GM23338 (cell line): ENCODE data around the gene GSAP. TPM values are rescaled to one million over a fixed set of nuclear protein-coding genes. Genes with fewer than 3 reads are reported as not detected.

Experiments
- ATAC-seq: fragments of 200-7000 bp; cut with Tn5 transposase; 3 replicates; pipeline ENCODE4 v1.9.1; 2020
- DNase-seq: peaks from one replicate; pipeline ENCODE4 v3.0.0-alpha.2; 2015; ENCODE audit warnings: low spot score
- H2AFZ ChIP-seq: fragments of 200-600 bp; sonication (generic); 2 replicates; pipeline ENCODE4 v1.8.0; 2016; ENCODE audit warnings: antibody characterized with exemption, mild to moderate bottlenecking, moderate library complexity
- H3F3A ChIP-seq: fragments of 200-600 bp; sonication (generic); replicated peaks from 2 replicates; pipeline ENCODE4 v1.8.0; 2017; ENCODE audit warnings: antibody characterized with exemption, mixed run types, low read depth
- H3K27ac ChIP-seq: fragments of 200-600 bp; sonication (generic); 2 replicates; pipeline ENCODE4 v1.6.1; 2016; ENCODE audit warnings: low read depth
- H3K27me3 ChIP-seq: fragments of 200-600 bp; sonication (generic); 2 replicates; pipeline ENCODE4 v1.8.0; 2016; ENCODE audit warnings: mild to moderate bottlenecking, mixed run types, moderate library complexity; ENCODE audit not compliant: insufficient read depth
- H3K36me3 ChIP-seq: fragments of 200-600 bp; sonication (generic); 2 replicates; pipeline ENCODE4 v1.8.0; 2016; ENCODE audit warnings: mild to moderate bottlenecking; ENCODE audit not compliant: insufficient read depth
- H3K4me1 ChIP-seq: fragments of 200-600 bp; sonication (generic); 2 replicates; pipeline ENCODE4 v1.8.0; 2016; ENCODE audit warnings: mild to moderate bottlenecking, moderate library complexity; ENCODE audit not compliant: insufficient read depth
- H3K4me2 ChIP-seq: fragments of 200-600 bp; sonication (generic); 2 replicates; pipeline ENCODE4 v1.7.1; 2017; ENCODE audit warnings: mixed run types
- H3K4me3 ChIP-seq: fragments of 200-600 bp; sonication (generic); 2 replicates; pipeline ENCODE4 v1.6.1; 2016; ENCODE audit warnings: mixed run types
- H3K79me2 ChIP-seq: fragments of 200-600 bp; sonication (generic); replicated peaks from 2 replicates; pipeline ENCODE4 v1.8.0; 2017; ENCODE audit warnings: mild to moderate bottlenecking; ENCODE audit not compliant: insufficient read depth
- H3K9me2 ChIP-seq: fragments of 200-600 bp; sonication (generic); 2 replicates; pipeline ENCODE4 v1.8.0; 2017; ENCODE audit not compliant: insufficient read depth
- H4K20me1 ChIP-seq: fragments of 200-600 bp; sonication (generic); replicated peaks from 2 replicates; pipeline ENCODE4 v1.8.0; 2017; ENCODE audit warnings: mild to moderate bottlenecking; ENCODE audit not compliant: insufficient read depth
- H3K27ac Mint-ChIP-seq: 2 replicates; pipeline ENCODE4 v1.8.0; 2020; ENCODE audit warnings: inconsistent platforms, mild to moderate bottlenecking, moderate library complexity, mixed read lengths
- H3K27me3 Mint-ChIP-seq: 3 replicates; pipeline ENCODE4 v1.8.0; 2022; ENCODE audit warnings: low read depth, mild to moderate bottlenecking, moderate library complexity, mixed read lengths, inconsistent platforms; ENCODE audit not compliant: insufficient read depth, poor library complexity
- H3K36me3 Mint-ChIP-seq: 3 replicates; pipeline ENCODE4 v1.8.0; 2021; ENCODE audit warnings: low read depth, mild to moderate bottlenecking, inconsistent platforms, moderate library complexity, mixed read lengths
- H3K4me1 Mint-ChIP-seq: 3 replicates; pipeline ENCODE4 v1.8.0; 2020; ENCODE audit warnings: mild to moderate bottlenecking, inconsistent platforms, mixed read lengths
- H3K4me3 Mint-ChIP-seq: 3 replicates; pipeline ENCODE4 v1.8.0; 2021; ENCODE audit warnings: moderate library complexity, mild to moderate bottlenecking, inconsistent platforms, mixed read lengths
- H3K9me3 Mint-ChIP-seq: 3 replicates; pipeline ENCODE4 v1.8.0; 2020; ENCODE audit warnings: moderate library complexity, mild to moderate bottlenecking, inconsistent platforms, mixed read lengths
- EZH2 ChIP-seq: fragments of 200-600 bp; sonication (generic); IDR thresholded peaks from one replicate; pipeline ENCODE4 v1.8.0; 2017; ENCODE audit warnings: antibody characterized with exemption, mild to moderate bottlenecking, low read depth; ENCODE audit not compliant: unreplicated experiment
- JUNB ChIP-seq: IDR thresholded peaks from one replicate; pipeline ENCODE4 v1.6.1; 2016; ENCODE audit warnings: antibody characterized with exemption; ENCODE audit not compliant: unreplicated experiment
- NANOG ChIP-seq: IDR thresholded peaks from 2 replicates; pipeline ENCODE4 v1.6.1; 2016; ENCODE audit warnings: antibody characterized with exemption, borderline replicate concordance
- STAT1 ChIP-seq: IDR thresholded peaks from one replicate; pipeline ENCODE4 v1.6.1; 2016; ENCODE audit warnings: antibody characterized with exemption; ENCODE audit not compliant: unreplicated experiment
- ZNF114 ChIP-seq: fragments of 250-450 bp; sonication (Bioruptor Pico); IDR thresholded peaks from 2 replicates; pipeline ENCODE4 v1.5.0; 2020; ENCODE audit warnings: mild to moderate bottlenecking, moderate library complexity
- ZNF331 ChIP-seq: fragments of 250-450 bp; sonication (Bioruptor Pico); IDR thresholded peaks from 2 replicates; pipeline ENCODE4 v1.5.0; 2020; ENCODE audit warnings: low read depth, mild to moderate bottlenecking, moderate library complexity
- polyA plus RNA-seq: library from polyadenylated mRNA; unstranded; fragments of >200 nt; fragmentation: Nextera tagmentation; extraction: Ambion mirVana; gene quantifications from 2 replicates; pipeline ENCODE4 v1.2.1, GENCODE V29; 2016
- total RNA-seq: library from RNA; depleted of rRNA; stranded (reverse); fragments of >200 nt; shearing (Covaris generic); gene quantifications from 2 replicates; pipeline ENCODE4 v1.2.3, GENCODE V29; 2014
- TF ChIP-seq, protein P1 (sequence below): fragments of 250-450 bp; sonication (Bioruptor Pico); IDR thresholded peaks from 2 replicates; pipeline ENCODE4 v1.5.0; 2020; ENCODE audit warnings: mild to moderate bottlenecking, moderate library complexity
- TF ChIP-seq, protein P2 (sequence below): IDR thresholded peaks from one replicate; pipeline ENCODE4 v1.6.1; 2018; ENCODE audit warnings: antibody characterized with exemption; ENCODE audit not compliant: unreplicated experiment
- TF ChIP-seq, protein P3 (sequence below), 2 experiments: fragments of 200-600 bp in 1 of 2; sonication (generic) in 1 of 2; conservative IDR thresholded peaks; 2 replicates each; pipeline versions ENCODE4 v1.5.1 to v1.6.1; 2016 to 2017; ENCODE audit warnings: antibody characterized with exemption in 2 of 2, low read depth in 2 of 2, mild to moderate bottlenecking in 2 of 2, moderate library complexity in 1 of 2

GSAP gene
- total and polyA plus RNA-seq, 2 experiments from 2014 or later, result 0.63 to 1.1 TPM

DNA sequence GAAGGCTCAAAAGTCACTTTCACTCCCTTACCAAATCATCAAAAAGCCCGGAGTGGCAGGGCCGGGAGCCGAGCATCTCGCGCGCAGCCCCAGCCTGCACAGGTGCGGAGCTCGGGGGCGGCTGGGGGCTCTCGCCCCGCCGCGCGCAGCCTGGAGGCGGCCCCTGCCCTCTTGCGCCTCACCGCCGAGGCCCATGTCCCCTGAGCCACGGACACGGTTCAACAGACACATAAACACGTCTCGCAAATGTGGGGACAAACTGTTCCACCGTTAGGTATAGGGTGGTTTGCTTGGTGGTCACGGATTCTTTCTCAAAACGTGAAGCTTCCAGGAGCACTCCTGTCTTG lies 700 bp downstream of the GSAP start (continued):
- TF ChIP-seq, protein P1, sequence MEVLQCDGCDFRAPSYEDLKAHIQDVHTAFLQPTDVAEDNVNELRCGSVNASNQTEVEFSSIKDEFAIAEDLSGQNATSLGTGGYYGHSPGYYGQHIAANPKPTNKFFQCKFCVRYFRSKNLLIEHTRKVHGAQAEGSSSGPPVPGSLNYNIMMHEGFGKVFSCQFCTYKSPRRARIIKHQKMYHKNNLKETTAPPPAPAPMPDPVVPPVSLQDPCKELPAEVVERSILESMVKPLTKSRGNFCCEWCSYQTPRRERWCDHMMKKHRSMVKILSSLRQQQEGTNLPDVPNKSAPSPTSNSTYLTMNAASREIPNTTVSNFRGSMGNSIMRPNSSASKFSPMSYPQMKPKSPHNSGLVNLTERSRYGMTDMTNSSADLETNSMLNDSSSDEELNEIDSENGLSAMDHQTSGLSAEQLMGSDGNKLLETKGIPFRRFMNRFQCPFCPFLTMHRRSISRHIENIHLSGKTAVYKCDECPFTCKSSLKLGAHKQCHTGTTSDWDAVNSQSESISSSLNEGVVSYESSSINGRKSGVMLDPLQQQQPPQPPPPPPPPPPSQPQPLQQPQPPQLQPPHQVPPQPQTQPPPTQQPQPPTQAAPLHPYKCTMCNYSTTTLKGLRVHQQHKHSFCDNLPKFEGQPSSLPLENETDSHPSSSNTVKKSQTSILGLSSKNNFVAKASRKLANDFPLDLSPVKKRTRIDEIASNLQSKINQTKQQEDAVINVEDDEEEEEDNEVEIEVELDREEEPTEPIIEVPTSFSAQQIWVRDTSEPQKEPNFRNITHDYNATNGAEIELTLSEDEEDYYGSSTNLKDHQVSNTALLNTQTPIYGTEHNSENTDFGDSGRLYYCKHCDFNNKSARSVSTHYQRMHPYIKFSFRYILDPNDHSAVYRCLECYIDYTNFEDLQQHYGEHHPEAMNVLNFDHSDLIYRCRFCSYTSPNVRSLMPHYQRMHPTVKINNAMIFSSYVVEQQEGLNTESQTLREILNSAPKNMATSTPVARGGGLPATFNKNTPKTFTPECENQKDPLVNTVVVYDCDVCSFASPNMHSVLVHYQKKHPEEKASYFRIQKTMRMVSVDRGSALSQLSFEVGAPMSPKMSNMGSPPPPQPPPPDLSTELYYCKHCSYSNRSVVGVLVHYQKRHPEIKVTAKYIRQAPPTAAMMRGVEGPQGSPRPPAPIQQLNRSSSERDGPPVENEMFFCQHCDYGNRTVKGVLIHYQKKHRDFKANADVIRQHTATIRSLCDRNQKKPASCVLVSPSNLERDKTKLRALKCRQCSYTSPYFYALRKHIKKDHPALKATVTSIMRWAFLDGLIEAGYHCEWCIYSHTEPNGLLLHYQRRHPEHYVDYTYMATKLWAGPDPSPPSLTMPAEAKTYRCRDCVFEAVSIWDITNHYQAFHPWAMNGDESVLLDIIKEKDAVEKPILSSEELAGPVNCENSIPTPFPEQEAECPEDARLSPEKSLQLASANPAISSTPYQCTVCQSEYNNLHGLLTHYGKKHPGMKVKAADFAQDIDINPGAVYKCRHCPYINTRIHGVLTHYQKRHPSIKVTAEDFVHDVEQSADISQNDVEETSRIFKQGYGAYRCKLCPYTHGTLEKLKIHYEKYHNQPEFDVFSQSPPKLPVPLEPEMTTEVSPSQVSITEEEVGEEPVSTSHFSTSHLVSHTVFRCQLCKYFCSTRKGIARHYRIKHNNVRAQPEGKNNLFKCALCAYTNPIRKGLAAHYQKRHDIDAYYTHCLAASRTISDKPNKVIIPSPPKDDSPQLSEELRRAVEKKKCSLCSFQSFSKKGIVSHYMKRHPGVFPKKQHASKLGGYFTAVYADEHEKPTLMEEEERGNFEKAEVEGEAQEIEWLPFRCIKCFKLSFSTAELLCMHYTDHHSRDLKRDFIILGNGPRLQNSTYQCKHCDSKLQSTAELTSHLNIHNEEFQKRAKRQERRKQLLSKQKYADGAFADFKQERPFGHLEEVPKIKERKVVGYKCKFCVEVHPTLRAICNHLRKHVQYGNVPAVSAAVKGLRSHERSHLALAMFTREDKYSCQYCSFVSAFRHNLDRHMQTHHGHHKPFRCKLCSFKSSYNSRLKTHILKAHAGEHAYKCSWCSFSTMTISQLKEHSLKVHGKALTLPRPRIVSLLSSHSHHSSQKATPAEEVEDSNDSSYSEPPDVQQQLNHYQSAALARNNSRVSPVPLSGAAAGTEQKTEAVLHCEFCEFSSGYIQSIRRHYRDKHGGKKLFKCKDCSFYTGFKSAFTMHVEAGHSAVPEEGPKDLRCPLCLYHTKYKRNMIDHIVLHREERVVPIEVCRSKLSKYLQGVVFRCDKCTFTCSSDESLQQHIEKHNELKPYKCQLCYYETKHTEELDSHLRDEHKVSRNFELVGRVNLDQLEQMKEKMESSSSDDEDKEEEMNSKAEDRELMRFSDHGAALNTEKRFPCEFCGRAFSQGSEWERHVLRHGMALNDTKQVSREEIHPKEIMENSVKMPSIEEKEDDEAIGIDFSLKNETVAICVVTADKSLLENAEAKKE (CRISPR knock-in tag), result no peak

DNA sequence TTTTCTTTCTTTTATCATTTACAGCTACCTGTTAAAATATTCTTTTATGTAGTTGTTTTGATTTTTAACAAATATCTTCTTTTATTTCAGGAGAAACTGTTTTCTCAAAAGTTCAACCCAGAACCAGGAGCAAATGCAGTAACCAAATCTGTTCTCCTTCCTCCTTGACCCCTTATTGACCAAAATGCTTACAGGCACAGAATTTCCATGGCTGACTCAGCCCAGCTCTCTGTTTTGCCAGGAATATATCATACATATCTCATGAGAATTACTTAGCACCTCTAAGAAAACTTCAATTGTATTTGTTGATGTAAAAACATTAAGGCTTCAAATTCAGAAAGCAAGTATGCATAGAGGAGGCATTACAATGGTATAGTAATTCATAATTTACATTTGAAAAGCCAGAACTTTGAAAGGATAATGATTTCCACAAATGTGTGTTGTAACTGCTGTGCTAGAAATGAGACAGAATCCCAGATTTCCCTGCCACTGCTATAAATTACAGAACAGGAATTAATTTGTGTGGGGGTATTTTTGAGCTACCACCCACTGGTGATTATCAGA lies 2.2 kb downstream of the GSAP start:
- Histone ChIP-seq H4K20me1 (no peaks in the 10 kb centered on the region), H3K4me2 (peak overlapping the region; percentile 40), H3F3A (peaks cover 19% of the 10 kb centered on the region; the same call in 1 of the 2 replicates), H3K36me3 (no peaks in the 10 kb centered on the region), H2AFZ (no peak overlapping the region), H3K4me3 (peak overlapping the region; percentile 18), H3K79me2 (no peaks in the 10 kb centered on the region), H3K9me2 (no peaks in the 10 kb centered on the region), H3K27me3 (peaks cover 34% of the 10 kb centered on the region), H3K4me1 (peaks cover 37% of the 10 kb centered on the region), H3K27ac (no peak overlapping the region)
- H3K27ac Mint-ChIP-seq, result peak overlapping the region; percentile 33; the same call in 1 of the 2 replicates
- peak; percentile 67 for TF ChIP-seq NANOG
- TF ChIP-seq ZNF114, result no peak
- H3K9me3 Mint-ChIP-seq, result no peaks in the 10 kb centered on the region
- peak overlapping the region; percentile 43 for H3K4me3 Mint-ChIP-seq
- H3K27me3 Mint-ChIP-seq, result peaks cover 18% of the 10 kb centered on the region
- H3K4me1 Mint-ChIP-seq, result peaks cover 42% of the 10 kb centered on the region
- ATAC-seq (no peak), DNase-seq (peak; percentile 23)
- no peaks in the 10 kb centered on the region for H3K36me3 Mint-ChIP-seq

DNA sequence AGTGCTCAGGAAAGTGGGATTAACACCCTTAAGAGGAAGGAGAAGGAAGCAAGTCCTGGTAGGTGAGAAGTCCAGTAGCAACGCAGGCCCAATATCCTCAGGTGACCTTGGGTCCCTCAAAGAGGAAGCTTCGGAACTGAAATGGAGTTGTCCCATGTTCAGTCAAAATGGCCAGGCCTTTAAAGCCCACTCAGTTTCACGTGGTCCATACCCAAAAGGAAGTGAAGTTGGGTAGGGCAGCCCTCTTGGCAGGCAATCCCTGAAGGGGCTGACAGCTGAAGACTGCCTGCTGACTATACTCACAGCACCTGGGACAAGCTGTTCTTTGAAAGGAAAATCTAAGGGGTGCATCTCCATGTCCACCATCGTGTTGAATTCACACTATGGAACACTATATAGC lies 3.0 kb downstream of the GSAP start:
- Histone ChIP-seq H3K9me2 (no peaks in the 10 kb centered on the region), H4K20me1 (no peaks in the 10 kb centered on the region), H3F3A (peaks cover 19% of the 10 kb centered on the region; the same call in 1 of the 2 replicates), H3K4me1 (peaks cover 37% of the 10 kb centered on the region), H3K27ac (no peak overlapping the region), H3K27me3 (peaks cover 34% of the 10 kb centered on the region), H3K4me2 (peak overlapping the region; percentile 40), H2AFZ (no peak overlapping the region), H3K36me3 (no peaks in the 10 kb centered on the region), H3K4me3 (no peak overlapping the region), H3K79me2 (no peaks in the 10 kb centered on the region)
- Mint-ChIP-seq H3K27ac (no peak overlapping the region), H3K4me1 (peaks cover 41% of the 10 kb centered on the region), H3K36me3 (no peaks in the 10 kb centered on the region), H3K9me3 (no peaks in the 10 kb centered on the region), H3K4me3 (no peak overlapping the region; the same call in 2 of the 3 replicates), H3K27me3 (peaks cover 18% of the 10 kb centered on the region)
- ATAC-seq (no peak), DNase-seq (no peak)
- TF ChIP-seq NANOG (no peak), EZH2 (no peak), JUNB (no peak), ZNF331 (CRISPR knock-in tag) (no peak), STAT1 (no peak)
- TF ChIP-seq, protein P2, sequence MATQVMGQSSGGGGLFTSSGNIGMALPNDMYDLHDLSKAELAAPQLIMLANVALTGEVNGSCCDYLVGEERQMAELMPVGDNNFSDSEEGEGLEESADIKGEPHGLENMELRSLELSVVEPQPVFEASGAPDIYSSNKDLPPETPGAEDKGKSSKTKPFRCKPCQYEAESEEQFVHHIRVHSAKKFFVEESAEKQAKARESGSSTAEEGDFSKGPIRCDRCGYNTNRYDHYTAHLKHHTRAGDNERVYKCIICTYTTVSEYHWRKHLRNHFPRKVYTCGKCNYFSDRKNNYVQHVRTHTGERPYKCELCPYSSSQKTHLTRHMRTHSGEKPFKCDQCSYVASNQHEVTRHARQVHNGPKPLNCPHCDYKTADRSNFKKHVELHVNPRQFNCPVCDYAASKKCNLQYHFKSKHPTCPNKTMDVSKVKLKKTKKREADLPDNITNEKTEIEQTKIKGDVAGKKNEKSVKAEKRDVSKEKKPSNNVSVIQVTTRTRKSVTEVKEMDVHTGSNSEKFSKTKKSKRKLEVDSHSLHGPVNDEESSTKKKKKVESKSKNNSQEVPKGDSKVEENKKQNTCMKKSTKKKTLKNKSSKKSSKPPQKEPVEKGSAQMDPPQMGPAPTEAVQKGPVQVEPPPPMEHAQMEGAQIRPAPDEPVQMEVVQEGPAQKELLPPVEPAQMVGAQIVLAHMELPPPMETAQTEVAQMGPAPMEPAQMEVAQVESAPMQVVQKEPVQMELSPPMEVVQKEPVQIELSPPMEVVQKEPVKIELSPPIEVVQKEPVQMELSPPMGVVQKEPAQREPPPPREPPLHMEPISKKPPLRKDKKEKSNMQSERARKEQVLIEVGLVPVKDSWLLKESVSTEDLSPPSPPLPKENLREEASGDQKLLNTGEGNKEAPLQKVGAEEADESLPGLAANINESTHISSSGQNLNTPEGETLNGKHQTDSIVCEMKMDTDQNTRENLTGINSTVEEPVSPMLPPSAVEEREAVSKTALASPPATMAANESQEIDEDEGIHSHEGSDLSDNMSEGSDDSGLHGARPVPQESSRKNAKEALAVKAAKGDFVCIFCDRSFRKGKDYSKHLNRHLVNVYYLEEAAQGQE, result no peak
- TF ChIP-seq, protein P3, sequence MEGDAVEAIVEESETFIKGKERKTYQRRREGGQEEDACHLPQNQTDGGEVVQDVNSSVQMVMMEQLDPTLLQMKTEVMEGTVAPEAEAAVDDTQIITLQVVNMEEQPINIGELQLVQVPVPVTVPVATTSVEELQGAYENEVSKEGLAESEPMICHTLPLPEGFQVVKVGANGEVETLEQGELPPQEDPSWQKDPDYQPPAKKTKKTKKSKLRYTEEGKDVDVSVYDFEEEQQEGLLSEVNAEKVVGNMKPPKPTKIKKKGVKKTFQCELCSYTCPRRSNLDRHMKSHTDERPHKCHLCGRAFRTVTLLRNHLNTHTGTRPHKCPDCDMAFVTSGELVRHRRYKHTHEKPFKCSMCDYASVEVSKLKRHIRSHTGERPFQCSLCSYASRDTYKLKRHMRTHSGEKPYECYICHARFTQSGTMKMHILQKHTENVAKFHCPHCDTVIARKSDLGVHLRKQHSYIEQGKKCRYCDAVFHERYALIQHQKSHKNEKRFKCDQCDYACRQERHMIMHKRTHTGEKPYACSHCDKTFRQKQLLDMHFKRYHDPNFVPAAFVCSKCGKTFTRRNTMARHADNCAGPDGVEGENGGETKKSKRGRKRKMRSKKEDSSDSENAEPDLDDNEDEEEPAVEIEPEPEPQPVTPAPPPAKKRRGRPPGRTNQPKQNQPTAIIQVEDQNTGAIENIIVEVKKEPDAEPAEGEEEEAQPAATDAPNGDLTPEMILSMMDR (conservative IDR thresholded peaks at IDR 0.05; ENCODE audit: low read depth in 2 of 2), result no peak
